KOPT-K1 (cell line): Measurements from ENCODE around the gene ZNF490.
"Not testable (repeated sequence)": the region's sequence is repeated elsewhere in the genome, so short reads cannot be mapped to it uniquely, and the experiment has no call there.

Experiments used
- H3K27ac ChIP-seq: fragments of 200-600 bp; sonication (generic); 2 replicates; pipeline ENCODE4 v1.5.1; 2016; ENCODE audit warnings: antibody characterized with exemption, mild to moderate bottlenecking, low read depth, low read length; ENCODE audit not compliant: poor library complexity, severe bottlenecking
- H3K36me3 ChIP-seq: fragments of 200-600 bp; sonication (generic); 2 replicates; pipeline ENCODE4 v1.5.1; 2017; ENCODE audit warnings: antibody characterized with exemption, mild to moderate bottlenecking, low read length, moderate library complexity; ENCODE audit not compliant: insufficient read depth
- H3K9me3 ChIP-seq: fragments of 200-600 bp; sonication (generic); 2 replicates; pipeline ENCODE4 v1.5.1; 2017; ENCODE audit warnings: antibody characterized with exemption, low read length, mild to moderate bottlenecking; ENCODE audit not compliant: insufficient read depth, poor library complexity, severe bottlenecking

The ZNF490 gene

DNA sequence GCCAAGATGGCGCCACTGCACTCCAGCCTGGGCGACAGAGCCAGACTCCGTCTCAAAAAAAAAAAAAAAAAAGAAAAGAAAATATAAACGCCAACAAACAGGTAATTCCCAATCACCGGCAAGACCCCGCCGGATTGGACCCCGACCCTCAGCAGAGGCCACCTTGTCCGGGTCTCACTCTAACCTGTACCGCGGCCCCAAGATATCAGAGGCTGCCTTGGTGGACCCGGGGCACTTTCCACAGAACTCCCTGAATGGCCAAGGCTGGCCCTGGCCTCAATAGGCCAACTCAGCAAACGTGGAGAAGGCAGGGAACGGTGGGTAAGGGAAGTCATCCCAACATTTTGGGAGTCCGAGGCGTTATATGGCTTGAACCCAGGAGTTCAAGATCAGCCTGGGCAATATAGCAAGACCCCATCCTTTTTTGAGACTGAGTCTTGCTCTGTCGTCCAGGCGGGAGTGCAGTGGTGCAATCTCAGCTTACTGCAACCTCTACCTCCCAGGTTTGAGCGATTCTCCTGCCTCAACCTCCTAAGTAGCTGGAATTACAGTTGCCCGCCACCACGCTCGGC lies 28.1 kb upstream of the ZNF490 start:
- Histone ChIP-seq H3K27ac (no peak overlapping the region), H3K36me3 (no peaks in the 10 kb centered on the region), H3K9me3 (no peaks in the 10 kb centered on the region)

- Histone ChIP-seq H3K27ac (no peak overlapping the region), H3K36me3 (no peaks in the 10 kb centered on the region), H3K9me3 (no peaks in the 10 kb centered on the region)
Observed at GRCh38 chr19:12636631-12637030, 26.0 kb upstream of the ZNF490 start.

DNA sequence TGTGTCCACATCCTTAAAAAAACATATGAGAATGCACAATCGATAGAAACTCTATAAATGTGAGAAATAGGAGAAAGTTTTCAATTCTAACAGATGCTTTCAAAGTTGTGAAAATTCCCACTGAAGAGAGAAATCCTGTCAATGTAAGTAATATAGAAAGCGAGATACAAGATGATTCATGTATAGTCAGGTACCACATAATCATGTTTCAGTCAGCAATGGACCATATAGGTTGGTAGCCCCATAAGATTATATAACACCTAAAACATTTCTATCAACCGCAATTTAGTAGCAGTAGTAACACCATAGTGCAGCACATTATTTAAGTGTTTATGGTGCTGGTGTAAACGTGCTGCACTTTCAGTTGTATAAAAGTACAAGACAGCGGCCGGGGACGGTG lies 18.6 kb upstream of the ZNF490 start:
- Histone ChIP-seq H3K36me3 (peaks cover 58% of the 10 kb centered on the region), H3K9me3 (peaks cover 24% of the 10 kb centered on the region), H3K27ac (no peak overlapping the region)

DNA sequence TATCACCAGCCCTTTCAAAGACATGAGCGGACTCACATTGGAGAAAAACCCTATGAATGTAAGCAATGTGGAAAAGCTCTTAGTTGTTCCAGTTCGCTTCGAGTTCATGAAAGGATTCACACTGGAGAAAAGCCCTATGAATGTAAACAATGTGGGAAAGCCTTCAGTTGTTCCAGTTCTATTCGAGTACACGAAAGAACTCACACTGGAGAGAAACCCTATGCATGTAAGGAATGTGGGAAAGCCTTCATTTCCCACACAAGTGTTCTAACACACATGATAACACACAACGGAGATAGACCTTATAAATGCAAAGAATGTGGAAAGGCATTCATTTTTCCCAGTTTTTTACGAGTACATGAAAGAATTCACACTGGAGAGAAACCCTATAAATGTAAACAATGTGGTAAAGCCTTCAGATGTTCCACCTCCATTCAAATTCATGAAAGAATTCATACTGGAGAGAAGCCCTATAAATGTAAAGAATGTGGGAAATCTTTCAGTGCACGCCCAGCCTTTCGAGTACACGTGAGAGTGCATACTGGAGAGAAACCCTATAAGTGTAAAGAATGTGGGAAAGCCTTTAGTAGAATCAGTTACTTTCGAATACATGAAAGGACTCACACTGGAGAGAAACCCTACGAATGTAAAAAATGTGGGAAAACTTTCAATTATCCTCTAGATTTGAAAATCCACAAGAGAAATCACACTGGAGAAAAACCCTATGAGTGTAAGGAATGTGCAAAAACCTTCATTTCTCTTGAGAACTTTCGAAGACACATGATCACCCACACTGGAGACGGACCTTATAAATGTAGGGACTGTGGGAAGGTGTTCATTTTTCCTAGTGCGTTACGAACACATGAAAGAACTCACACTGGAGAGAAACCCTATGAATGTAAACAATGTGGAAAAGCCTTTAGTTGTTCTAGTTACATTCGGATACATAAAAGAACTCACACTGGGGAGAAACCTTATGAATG lies 17.7 kb upstream of the ZNF490 start:
- Histone ChIP-seq H3K9me3 (peaks cover 24% of the 10 kb centered on the region), H3K27ac (no peak overlapping the region), H3K36me3 (peaks cover 62% of the 10 kb centered on the region)

GRCh38 chr19:12626958-12627357 lies 16.3 kb upstream of the ZNF490 start:
- no peak overlapping the region for H3K27ac ChIP-seq
- H3K9me3 ChIP-seq: peaks cover 24% of the 10 kb centered on the region

GRCh38 chr19:12623361-12624031 lies 12.9 kb upstream of the ZNF490 start:
- Histone ChIP-seq H3K36me3 (peaks cover 46% of the 10 kb centered on the region), H3K9me3 (peaks cover 17% of the 10 kb centered on the region), H3K27ac (no peak overlapping the region)

More at GRCh38 chr19:12626958-12627357, 16.3 kb upstream of the ZNF490 start:
- peaks cover 62% of the 10 kb centered on the region for H3K36me3 ChIP-seq

- H3K9me3 ChIP-seq, H3K27ac ChIP-seq: not testable (repeated sequence)
- peaks cover 31% of the 10 kb centered on the region; the same call in 1 of the 2 replicates for H3K36me3 ChIP-seq
Observed at GRCh38 chr19:12621253-12622024, 10.8 kb upstream of the ZNF490 start.

GRCh38 chr19:12617646-12618045 lies 7.0 kb upstream of the ZNF490 start:
- Histone ChIP-seq H3K36me3 (peaks cover 5% of the 10 kb centered on the region; the same call in 1 of the 2 replicates), H3K9me3 (no peaks in the 10 kb centered on the region), H3K27ac (no peak overlapping the region)

GRCh38 chr19:12611361-12611699 lies 717 bp upstream of the ZNF490 start:
- Histone ChIP-seq H3K27ac (peak overlapping the region; percentile 70), H3K36me3 (peaks cover 12% of the 10 kb centered on the region; the same call in 1 of the 2 replicates)

GRCh38 chr19:12607631-12608030 lies 3.0 kb downstream of the ZNF490 start:
- no peak overlapping the region for H3K27ac ChIP-seq

More at GRCh38 chr19:12611361-12611699, 717 bp upstream of the ZNF490 start:
- no peaks in the 10 kb centered on the region for H3K9me3 ChIP-seq

DNA sequence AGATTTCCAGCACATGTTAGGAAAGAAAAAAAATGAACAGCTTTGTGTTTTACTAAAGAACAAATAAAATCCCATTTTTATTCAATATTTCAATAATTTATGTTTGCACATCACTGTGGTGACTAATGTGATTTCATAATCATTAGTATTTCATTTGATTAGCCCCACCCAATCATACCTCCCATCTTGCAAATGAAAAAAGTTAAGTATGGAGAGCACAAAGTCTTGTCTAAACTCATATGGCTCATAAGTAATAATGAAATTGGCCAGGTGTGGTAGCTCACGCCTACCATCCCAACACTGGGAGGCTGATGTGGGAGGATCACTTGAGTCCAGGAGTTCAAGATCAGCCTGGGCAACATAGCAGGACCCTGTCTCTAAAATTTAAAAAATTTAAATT lies 3.8 kb downstream of the ZNF490 start:
- no peaks in the 10 kb centered on the region for H3K9me3 ChIP-seq
- peaks cover 12% of the 10 kb centered on the region for H3K36me3 ChIP-seq
- no peak overlapping the region for H3K27ac ChIP-seq

More at GRCh38 chr19:12607631-12608030, 3.0 kb downstream of the ZNF490 start:
- Histone ChIP-seq H3K9me3 (no peaks in the 10 kb centered on the region), H3K36me3 (peaks cover 12% of the 10 kb centered on the region)

DNA sequence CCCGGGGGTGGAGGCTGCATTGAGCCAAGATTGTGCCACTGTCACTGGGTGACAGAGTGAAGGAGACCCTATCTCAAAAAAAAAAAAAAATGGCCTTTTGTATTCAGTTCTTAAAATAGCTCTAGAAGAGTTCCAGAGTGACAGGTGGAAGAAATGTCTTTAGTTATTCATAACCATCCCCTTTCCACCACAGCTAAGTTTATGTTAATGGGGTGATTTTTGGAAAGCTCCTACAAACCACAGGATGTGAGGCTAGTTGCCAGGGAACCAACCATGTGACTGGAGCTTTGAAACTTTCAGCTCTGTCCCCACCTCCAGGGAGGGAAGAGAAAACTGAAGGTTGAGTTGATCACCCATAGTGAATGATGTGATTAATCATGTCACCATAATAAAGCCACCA lies 6.9 kb downstream of the ZNF490 start:
- Histone ChIP-seq H3K27ac (no peak overlapping the region), H3K36me3 (peaks cover 9% of the 10 kb centered on the region), H3K9me3 (no peaks in the 10 kb centered on the region)

GRCh38 chr19:12597594-12597993 lies 13.0 kb downstream of the ZNF490 start:
- H3K27ac ChIP-seq: no peak overlapping the region
- no peaks in the 10 kb centered on the region for H3K9me3 ChIP-seq
- peaks cover 10% of the 10 kb centered on the region for H3K36me3 ChIP-seq

- no peaks in the 10 kb centered on the region for H3K9me3 ChIP-seq
- peaks cover 10% of the 10 kb centered on the region for H3K36me3 ChIP-seq
- no peak overlapping the region for H3K27ac ChIP-seq
Observed at GRCh38 chr19:12596927-12597548, 13.6 kb downstream of the ZNF490 start.
